HG02938 (cell line): ENCODE data around the gene C19orf85.
"Not testable (repeated sequence)": the region's sequence is repeated elsewhere in the genome, so short reads cannot be mapped to it uniquely, and the experiment has no call there.

Experiments used
- ATAC-seq: cut with Tn5 transposase; IDR thresholded peaks from one replicate; pipeline ENCODE4 v1.9.1; 2021; ENCODE audit warnings: mild to moderate bottlenecking, moderate library complexity; ENCODE audit not compliant: unreplicated experiment

The C19orf85 gene

GRCh38 chr19:55442372-55442961 lies 22.1 kb downstream of the C19orf85 start:
- no peak for ATAC-seq

DNA sequence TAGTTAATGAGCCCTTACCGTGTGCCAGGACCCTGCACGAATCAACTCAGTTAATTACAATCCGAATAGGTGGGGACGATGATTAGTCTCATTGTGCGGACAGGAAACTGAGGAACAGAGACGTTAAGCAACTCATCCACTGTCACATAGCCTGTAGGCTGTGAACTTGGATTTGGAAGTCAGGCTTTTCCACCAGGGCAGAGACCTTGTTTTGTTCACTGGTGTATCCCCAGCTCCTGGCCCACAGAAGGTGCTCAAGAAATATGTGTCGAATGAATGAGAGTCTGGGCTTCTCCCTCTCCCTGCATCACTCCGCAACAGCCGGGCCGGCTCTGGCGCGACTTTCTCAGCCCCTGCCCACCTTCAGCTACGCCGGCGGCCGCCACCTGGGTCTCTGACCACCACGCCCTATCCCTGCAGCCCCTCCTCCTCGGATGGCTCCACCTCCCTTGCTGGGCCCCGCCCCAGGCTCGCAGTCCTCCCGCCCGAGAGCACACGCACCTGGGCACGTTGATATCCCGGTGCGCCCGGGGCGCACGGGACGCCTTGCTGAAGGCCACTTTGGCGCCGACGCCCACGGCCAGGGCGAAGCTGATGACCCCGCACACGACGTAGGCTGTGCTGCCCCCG lies 22.7 kb downstream of the C19orf85 start:
- no peak for ATAC-seq

DNA sequence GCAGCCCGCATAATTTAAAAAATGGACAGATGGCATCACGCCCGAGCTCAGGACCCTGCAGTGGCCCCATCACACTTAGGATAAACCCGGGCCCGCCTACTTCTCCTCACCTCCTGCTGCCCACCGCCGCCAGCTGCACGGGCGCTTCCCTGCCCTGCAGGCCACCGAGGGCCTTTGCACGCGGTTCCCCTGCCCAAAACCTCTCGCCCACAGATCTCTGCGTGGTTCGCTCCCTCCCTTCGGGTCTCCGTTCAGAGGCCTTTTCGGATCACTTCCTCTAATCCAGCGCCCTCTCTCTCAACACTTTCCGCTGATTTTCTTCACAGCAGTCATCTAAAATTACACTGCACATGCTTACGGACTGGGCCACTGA lies 23.2 kb downstream of the C19orf85 start:
- no peak for ATAC-seq

- ATAC-seq: no peak
Observed at GRCh38 chr19:55440411-55441105, 24.0 kb downstream of the C19orf85 start.

DNA sequence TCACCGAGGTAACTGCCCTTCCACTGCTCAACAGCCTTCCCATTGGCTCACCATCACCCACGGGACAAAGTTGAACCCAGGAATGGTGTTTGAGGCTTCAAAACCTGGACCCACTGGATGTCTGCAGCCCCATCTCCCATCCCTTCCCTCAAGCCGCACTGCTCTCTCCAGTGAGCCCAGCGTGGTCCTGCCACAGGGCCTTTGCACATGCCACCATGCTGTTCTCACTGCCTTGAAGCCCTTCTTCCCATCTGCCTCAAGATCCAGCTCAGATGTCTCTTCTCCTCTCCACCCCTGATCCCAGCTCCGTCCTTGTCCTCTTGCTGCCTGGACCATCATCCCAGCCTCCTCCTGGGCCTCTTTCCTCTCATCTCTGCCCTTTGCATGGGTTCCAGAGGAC lies 25.5 kb downstream of the C19orf85 start:
- no peak for ATAC-seq

- no peak for ATAC-seq
Observed at GRCh38 chr19:55437410-55437809, 27.1 kb downstream of the C19orf85 start.

- no peak for ATAC-seq
Observed at GRCh38 chr19:55436847-55437246, 27.7 kb downstream of the C19orf85 start.

GRCh38 chr19:55435020-55435419 lies 29.5 kb downstream of the C19orf85 start:
- no peak for ATAC-seq

DNA sequence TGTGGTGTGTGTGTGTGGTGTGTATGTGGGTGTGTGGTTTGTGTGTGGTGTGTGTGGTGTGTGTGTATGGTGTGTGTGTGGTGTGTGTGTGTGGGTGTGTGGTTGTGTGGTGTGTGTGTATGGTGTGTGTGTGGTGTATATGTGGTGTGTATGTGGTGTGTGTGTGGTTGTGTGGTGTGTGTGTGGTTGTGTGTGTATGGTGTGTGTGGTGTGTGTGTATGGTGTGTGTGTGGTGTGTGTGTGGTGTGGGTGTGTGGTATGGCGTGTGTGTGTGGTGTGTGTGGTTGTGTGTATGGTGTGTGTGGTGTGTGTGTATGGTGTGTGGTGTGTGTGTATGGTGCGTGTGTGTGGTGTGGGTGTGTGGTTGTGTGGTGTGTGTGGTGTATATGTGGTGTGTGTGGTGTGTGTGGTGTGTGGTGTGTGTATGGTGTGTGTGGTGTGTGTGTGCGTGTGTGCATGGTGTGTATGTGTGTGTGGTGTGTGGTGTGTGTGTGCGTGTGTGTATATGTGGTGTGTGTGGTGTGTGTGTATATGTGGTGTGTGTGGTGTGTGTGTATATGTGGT lies 30.1 kb downstream of the C19orf85 start:
- no peak for ATAC-seq

GRCh38 chr19:55433292-55433691 lies 31.3 kb downstream of the C19orf85 start:
- no peak for ATAC-seq

- no peak for ATAC-seq
Observed at GRCh38 chr19:55432241-55432959, 32.2 kb downstream of the C19orf85 start.

GRCh38 chr19:55431183-55431582 lies 33.4 kb downstream of the C19orf85 start:
- ATAC-seq: no peak

GRCh38 chr19:55426042-55426441 lies 38.5 kb downstream of the C19orf85 start:
- ATAC-seq: no peak

- ATAC-seq: no peak
Observed at GRCh38 chr19:55424518-55424917, 40.0 kb downstream of the C19orf85 start.

GRCh38 chr19:55423225-55424005 lies 41.1 kb downstream of the C19orf85 start:
- ATAC-seq: no peak

DNA sequence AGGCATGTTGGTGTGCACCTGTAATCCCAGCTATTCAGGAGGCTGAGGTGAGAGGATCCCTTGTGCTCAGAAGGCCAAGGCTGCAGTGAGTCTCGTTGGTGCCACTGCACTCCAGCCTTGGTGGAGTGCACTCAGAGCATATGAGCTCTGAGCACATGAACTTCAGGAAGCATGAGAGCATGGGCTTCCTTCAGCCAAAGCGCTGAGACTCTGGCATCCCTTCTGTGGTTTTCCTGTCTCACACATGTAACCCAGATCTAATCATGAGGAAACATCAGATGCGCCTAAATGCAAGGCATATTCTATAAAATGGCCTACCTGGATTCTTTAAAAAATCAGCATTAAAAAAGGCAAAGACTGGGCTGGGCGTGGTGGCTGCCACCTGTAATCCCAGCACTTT lies 43.3 kb downstream of the C19orf85 start:
- not testable (repeated sequence) for ATAC-seq

DNA sequence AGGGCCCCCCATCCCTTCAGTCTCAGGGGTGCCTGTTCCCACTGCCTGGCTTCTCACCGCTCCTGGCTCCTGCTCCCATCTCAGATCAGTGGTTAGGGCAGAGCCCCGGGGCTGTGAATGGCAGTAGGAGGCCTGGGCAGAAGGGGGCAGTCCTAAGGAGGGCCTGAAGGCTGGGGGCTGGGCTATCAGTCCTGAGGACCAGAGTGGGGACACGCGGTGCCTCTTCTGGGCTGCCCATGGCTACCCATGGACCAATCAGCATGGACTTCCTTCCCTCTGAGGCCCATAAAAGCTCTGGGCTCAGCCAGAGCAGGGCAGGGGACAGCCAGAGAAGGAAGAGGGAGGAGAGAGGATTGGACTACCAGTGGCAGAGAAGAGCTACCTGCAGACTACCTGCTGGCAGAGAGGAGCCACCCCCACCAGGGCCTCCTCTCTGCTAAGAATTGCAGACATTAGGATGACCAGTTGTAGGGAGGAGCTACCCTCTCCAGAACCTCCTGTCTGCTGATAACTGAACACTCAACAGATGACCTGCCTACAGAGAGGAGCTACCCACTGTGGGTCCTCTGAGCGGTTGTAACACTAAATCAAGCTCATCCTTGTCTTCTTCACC lies 44.8 kb downstream of the C19orf85 start:
- ATAC-seq: no peak

GRCh38 chr19:55419103-55419502 lies 45.4 kb downstream of the C19orf85 start:
- ATAC-seq: no peak

- no peak for ATAC-seq
Observed at GRCh38 chr19:55418185-55418584, 46.4 kb downstream of the C19orf85 start.
